ENCODE results near the gene AGPAT2. TPM values are rescaled to one million over a fixed set of nuclear protein-coding genes. Genes with fewer than 3 reads are reported as not detected.

AGPAT2 gene
- total and polyA plus RNA-seq, 2 donors (not counting 1 experiment from before 2014, with no cell fraction given): 25.1 to 28.4 TPM

- H4K20me1 ChIP-seq (ENCODE audit: control insufficient read depth, insufficient read depth, low read length, poor library complexity, severe bottlenecking): peaks cover 78% of the 10 kb centered on the region
- no peak overlapping the region for H3K27ac ChIP-seq (ENCODE audit: low read length in 2 of 2)
- H3K4me2 ChIP-seq (replicated peaks; ENCODE audit: low read depth, low read length, poor library complexity, severe bottlenecking): no peak overlapping the region
- H3K79me2 ChIP-seq (ENCODE audit: control insufficient read depth, insufficient read depth, low read length): peaks cover 36% of the 10 kb centered on the region
- H3K4me3 ChIP-seq (ENCODE audit: control extremely low read depth in 1 of 5, extremely low read depth in 1 of 5, insufficient read depth in 1 of 5, low read depth in 2 of 5, low read length in 4 of 5): no peak overlapping the region
- Mint-ChIP-seq H3K27me3 (no peaks in the 10 kb centered on the region), H3K27ac (no peak overlapping the region), H3K4me1 (peaks cover 44% of the 10 kb centered on the region), H3K4me3 (no peak overlapping the region), H3K9me3 (ENCODE audit: insufficient read depth) (no peaks in the 10 kb centered on the region)
- DNase-seq (no peak), ATAC-seq (ENCODE audit: low read depth) (no peak)
- ChIA-PET POLR2A (interaction anchor here (1.0 to 1.6 kb wide), 2 partner anchors 10 to 36 kb away, joined by 3 to 4 read pairs; partner anchors contain the start of gene AGPAT2), CTCF (interaction anchor here (1.2 kb wide), 1 partner anchor 18 kb away, joined by 3 read pairs; no protein-coding TSS in a partner anchor)
- WGBS (ENCODE audit: insufficient coverage): 93% methylated on average over 32 of the region's 32 CpGs
- TF ChIP-seq CTCF (IDR thresholded peaks at IDR 0.05) (no peak), EZH2 (IDR thresholded peaks at IDR 0.05; ENCODE audit: borderline replicate concordance, insufficient read depth, low read depth, low read length, poor library complexity, severe bottlenecking) (no peak)
- H3K27me3 ChIP-seq (replicated peaks in 1 of 4; ENCODE audit: control extremely low read depth in 1 of 4, control insufficient read depth in 3 of 4, insufficient read depth in 4 of 4, low read length in 3 of 4): no peaks in the 10 kb centered on the region
- intact Hi-C loops (cut with micrococcal nuclease): no loop called here
- peaks cover 26 to 45% of the 10 kb centered on the region in 2 donors for H3K4me1 ChIP-seq (ENCODE audit: control insufficient read depth in 2 of 2, insufficient read depth in 2 of 2, low read length in 2 of 2)
- H3K9ac ChIP-seq (ENCODE audit: low read length): no peak overlapping the region
- H2AFZ ChIP-seq (ENCODE audit: insufficient read depth, low read depth, low read length, poor library complexity, severe bottlenecking): no peak overlapping the region
- no peaks in the 10 kb centered on the region for H3K9me3 ChIP-seq (ENCODE audit: control extremely low read depth in 1 of 3, control insufficient read depth in 2 of 3, insufficient read depth in 1 of 3, low read length in 2 of 3)
- H3K36me3 ChIP-seq (replicated peaks in 1 of 2; ENCODE audit: control extremely low read depth in 1 of 2, control insufficient read depth in 1 of 2, extremely low read depth in 1 of 2, insufficient read depth in 2 of 2, low read length in 1 of 2): peaks cover 0 to 51% of the 10 kb centered on the region in 2 experiments
Measured at GRCh38 chr9:136723362-136723976, 36.2 kb upstream of the AGPAT2 start.

- WGBS (ENCODE audit: insufficient coverage): 93% methylated on average over 24 of the region's 24 CpGs
- Histone ChIP-seq H3K27ac (ENCODE audit: low read length in 2 of 2) (no peak overlapping the region), H2AFZ (ENCODE audit: insufficient read depth, low read depth, low read length, poor library complexity, severe bottlenecking) (no peak overlapping the region), H4K20me1 (ENCODE audit: control insufficient read depth, insufficient read depth, low read length, poor library complexity, severe bottlenecking) (peaks cover 78% of the 10 kb centered on the region), H3K36me3 (replicated peaks in 1 of 2; ENCODE audit: control extremely low read depth in 1 of 2, control insufficient read depth in 1 of 2, extremely low read depth in 1 of 2, insufficient read depth in 2 of 2, low read length in 1 of 2) (peaks cover 0 to 51% of the 10 kb centered on the region in 2 experiments), H3K9ac (ENCODE audit: low read length) (no peak overlapping the region), H3K79me2 (ENCODE audit: control insufficient read depth, insufficient read depth, low read length) (peaks cover 36% of the 10 kb centered on the region), H3K4me1 (ENCODE audit: control insufficient read depth in 2 of 2, insufficient read depth in 2 of 2, low read length in 2 of 2) (peaks cover 26 to 48% of the 10 kb centered on the region in 2 donors), H3K4me3 (ENCODE audit: control extremely low read depth in 1 of 5, extremely low read depth in 1 of 5, insufficient read depth in 1 of 5, low read depth in 2 of 5, low read length in 4 of 5) (no peak overlapping the region), H3K4me2 (replicated peaks; ENCODE audit: low read depth, low read length, poor library complexity, severe bottlenecking) (no peak overlapping the region), H3K27me3 (replicated peaks in 1 of 4; ENCODE audit: control extremely low read depth in 1 of 4, control insufficient read depth in 3 of 4, insufficient read depth in 4 of 4, low read length in 3 of 4) (no peaks in the 10 kb centered on the region), H3K9me3 (ENCODE audit: control extremely low read depth in 1 of 3, control insufficient read depth in 2 of 3, insufficient read depth in 1 of 3, low read length in 2 of 3) (no peaks in the 10 kb centered on the region)
- Mint-ChIP-seq H3K27ac (no peak overlapping the region), H3K4me3 (no peak overlapping the region), H3K4me1 (peaks cover 47% of the 10 kb centered on the region), H3K9me3 (ENCODE audit: insufficient read depth) (no peaks in the 10 kb centered on the region), H3K27me3 (no peaks in the 10 kb centered on the region)
- DNase-seq (no peak), ATAC-seq (ENCODE audit: low read depth) (no peak)
- TF ChIP-seq EZH2 (IDR thresholded peaks at IDR 0.05; ENCODE audit: borderline replicate concordance, insufficient read depth, low read depth, low read length, poor library complexity, severe bottlenecking) (no peak), CTCF (IDR thresholded peaks at IDR 0.05) (no peak)
- intact Hi-C loops (cut with micrococcal nuclease): no loop called here
- POLR2A ChIA-PET: interaction anchor here (1.0 to 1.6 kb wide), 2 partner anchors 9 to 35 kb away, joined by 3 to 4 read pairs; partner anchors contain the start of gene AGPAT2
- CTCF ChIA-PET: interaction anchor here (1.2 kb wide), 1 partner anchor 19 kb away, joined by 3 read pairs; no protein-coding TSS in a partner anchor
Measured at GRCh38 chr9:136722969-136723356, 35.7 kb upstream of the AGPAT2 start.

Measured in B cell (primary cell).